ENCODE results near the gene NTN1. TPM values are rescaled to one million over a fixed set of nuclear protein-coding genes. Genes with fewer than 3 reads are reported as not detected.

NTN1 gene
- total and polyA plus RNA-seq, 2 of the 13 experiments (the other 11 are each of a cell fraction or from before 2014, with no cell fraction given), result 0.04 to 0.05 TPM

- Histone ChIP-seq H3K9ac (ENCODE audit: insufficient read depth, low read depth, low read length) (no peak overlapping the region), H3K9me3 (ENCODE audit: low read length) (no peaks in the 10 kb centered on the region), H3K27me3 (ENCODE audit: control insufficient read depth in 1 of 2, insufficient read depth in 2 of 2, low read length in 2 of 2) (peaks cover 8 to 64% of the 10 kb centered on the region in 2 experiments; a peak in 4 of 5 replicates), H3K36me3 (replicated peaks in 1 of 2; ENCODE audit: control insufficient read depth in 1 of 2, insufficient read depth in 2 of 2, low read length in 2 of 2) (no peaks in the 10 kb centered on the region), H3K79me2 (ENCODE audit: insufficient read depth, low read length) (no peaks in the 10 kb centered on the region), H3K4me1 (ENCODE audit: insufficient read depth, low read length) (no peaks in the 10 kb centered on the region), H3K4me2 (ENCODE audit: low read depth, low read length) (no peak overlapping the region), H2AFZ (ENCODE audit: low read length) (no peak overlapping the region), H4K20me1 (ENCODE audit: insufficient read depth, low read length) (no peaks in the 10 kb centered on the region), H3K4me3 (replicated peaks in 1 of 3; ENCODE audit: insufficient read depth in 1 of 3, low read depth in 2 of 3, low read length in 3 of 3) (no peak overlapping the region), H3K27ac (ENCODE audit: extremely low read length, insufficient read depth, low read length) (no peak overlapping the region)
- 84% methylated on average over 14 of the region's 34 CpGs for WGBS (ENCODE audit: low lambda C conversion rate)
- POLR2A ChIA-PET, result no interaction called here
- FAIRE-seq, result no peak
- no peak for ATAC-seq
- DNase-seq (ENCODE audit: low spot score), result no peak
- in situ Hi-C loops (cut with HindIII; ENCODE audit: extremely low pct_ligation_motif_present, low pct_unique_long_range_greater_than_20kb) (no loop called here), intact Hi-C loops (cut with micrococcal nuclease; ENCODE audit: unreplicated experiment) (no loop called here)
- CTCF ChIA-PET (ENCODE audit: low intra/inter-chr PET ratio, low total read pairs), result no interaction called here
- TF ChIP-seq SRY (CRISPR knock-in tag; IDR thresholded peaks at IDR 0.05) (no peak), ZNF468 (CRISPR knock-in tag; IDR thresholded peaks at IDR 0.05) (no peak), ZNF839 (CRISPR knock-in tag; IDR thresholded peaks at IDR 0.05; ENCODE audit: borderline replicate concordance) (no peak), ZBTB42 (CRISPR knock-in tag; IDR thresholded peaks at IDR 0.05) (no peak), ZBTB7A (CRISPR knock-in tag; IDR thresholded peaks at IDR 0.05) (no peak), PAWR (CRISPR knock-in tag; IDR thresholded peaks at IDR 0.05; ENCODE audit: borderline replicate concordance) (no peak), GRHL1 (CRISPR knock-in tag; conservative IDR thresholded peaks at IDR 0.05) (no peak), ETV5 (CRISPR knock-in tag; IDR thresholded peaks at IDR 0.05; ENCODE audit: borderline replicate concordance) (no peak), NFKBIZ (CRISPR knock-in tag; IDR thresholded peaks at IDR 0.05) (no peak)
- BruUV-seq (replicated peaks), result no TSS peak
Measured at GRCh38 chr17:9226130-9226793, 205.0 kb downstream of the NTN1 start.

Data from HepG2 (cell line).